ENCODE data around the gene TMEM120B. TPM values are rescaled to one million over a fixed set of nuclear protein-coding genes. Genes with fewer than 3 reads are reported as not detected.
"Not testable (repeated sequence)": the region's sequence is repeated elsewhere in the genome, so short reads cannot be mapped to it uniquely, and the experiment has no call there.

Gene TMEM120B
- total RNA-seq, 2 donors from 2014 or later = 7.3 to 8.8 TPM

DNA sequence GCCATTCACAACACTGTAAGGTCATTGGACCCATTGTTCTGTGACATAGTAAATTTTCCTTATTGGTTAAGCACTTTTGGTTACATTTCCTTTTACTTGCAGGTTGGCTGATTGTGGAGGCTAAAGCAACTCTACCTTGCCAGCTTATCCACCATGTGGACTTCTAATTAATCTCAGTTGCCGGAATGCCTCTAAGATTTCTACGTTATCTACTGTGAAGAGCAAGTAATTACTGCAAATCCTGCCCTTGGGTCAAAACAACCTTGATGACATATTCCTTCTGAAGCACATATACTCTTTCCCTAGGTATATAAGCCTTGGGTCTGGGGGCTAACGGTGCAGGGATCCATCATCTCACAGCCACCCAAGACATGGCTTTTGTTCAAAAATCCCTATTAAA lies 23.6 kb upstream of the TMEM120B start:
- TF ChIP-seq, protein P1, sequence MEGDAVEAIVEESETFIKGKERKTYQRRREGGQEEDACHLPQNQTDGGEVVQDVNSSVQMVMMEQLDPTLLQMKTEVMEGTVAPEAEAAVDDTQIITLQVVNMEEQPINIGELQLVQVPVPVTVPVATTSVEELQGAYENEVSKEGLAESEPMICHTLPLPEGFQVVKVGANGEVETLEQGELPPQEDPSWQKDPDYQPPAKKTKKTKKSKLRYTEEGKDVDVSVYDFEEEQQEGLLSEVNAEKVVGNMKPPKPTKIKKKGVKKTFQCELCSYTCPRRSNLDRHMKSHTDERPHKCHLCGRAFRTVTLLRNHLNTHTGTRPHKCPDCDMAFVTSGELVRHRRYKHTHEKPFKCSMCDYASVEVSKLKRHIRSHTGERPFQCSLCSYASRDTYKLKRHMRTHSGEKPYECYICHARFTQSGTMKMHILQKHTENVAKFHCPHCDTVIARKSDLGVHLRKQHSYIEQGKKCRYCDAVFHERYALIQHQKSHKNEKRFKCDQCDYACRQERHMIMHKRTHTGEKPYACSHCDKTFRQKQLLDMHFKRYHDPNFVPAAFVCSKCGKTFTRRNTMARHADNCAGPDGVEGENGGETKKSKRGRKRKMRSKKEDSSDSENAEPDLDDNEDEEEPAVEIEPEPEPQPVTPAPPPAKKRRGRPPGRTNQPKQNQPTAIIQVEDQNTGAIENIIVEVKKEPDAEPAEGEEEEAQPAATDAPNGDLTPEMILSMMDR (IDR thresholded peaks at IDR 0.05) = no peak
- no peaks in the 10 kb centered on the region for H3K27me3 ChIP-seq (replicated peaks; ENCODE audit: insufficient read depth)

DNA sequence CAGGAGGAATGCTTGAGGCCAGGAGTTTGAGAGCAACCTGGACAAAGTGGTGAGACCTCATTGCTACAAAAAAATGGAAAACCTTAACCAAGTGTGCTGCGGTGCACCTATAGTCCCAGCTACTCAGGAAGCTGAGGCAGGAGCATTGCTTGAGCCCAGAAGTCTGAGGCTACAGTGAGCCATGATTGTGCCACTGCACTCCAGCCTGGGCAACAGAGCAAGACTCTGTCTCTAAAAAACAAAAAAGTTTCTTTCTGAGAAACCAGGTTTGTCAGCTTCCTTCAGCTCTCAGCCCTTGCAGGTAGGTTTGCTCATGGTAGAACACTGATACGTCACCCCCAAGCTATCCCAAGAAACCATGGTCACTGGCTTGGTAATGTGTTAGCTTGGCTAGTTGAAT lies 23.1 kb upstream of the TMEM120B start:
- no peak overlapping the region for H3K27ac ChIP-seq
- ATAC-seq (ENCODE audit: insufficient number of reproducible peaks, low FRiP score, low read depth) = no peak

More for the DNA sequence above, 23.6 kb upstream of the TMEM120B start:
- ATAC-seq (ENCODE audit: insufficient number of reproducible peaks, low FRiP score, low read depth) (no peak), DNase-seq (ENCODE audit: low spot score) (no peak)
- Histone ChIP-seq H3K36me3 (no peaks in the 10 kb centered on the region), H3K27ac (no peak overlapping the region), H3K4me1 (ENCODE audit: control insufficient read depth in 1 of 2, low read depth in 2 of 2) (peaks cover 0 to 4% of the 10 kb centered on the region in 2 donors), H3K4me3 (no peak overlapping the region), H3K9me3 (no peaks in the 10 kb centered on the region)

DNA sequence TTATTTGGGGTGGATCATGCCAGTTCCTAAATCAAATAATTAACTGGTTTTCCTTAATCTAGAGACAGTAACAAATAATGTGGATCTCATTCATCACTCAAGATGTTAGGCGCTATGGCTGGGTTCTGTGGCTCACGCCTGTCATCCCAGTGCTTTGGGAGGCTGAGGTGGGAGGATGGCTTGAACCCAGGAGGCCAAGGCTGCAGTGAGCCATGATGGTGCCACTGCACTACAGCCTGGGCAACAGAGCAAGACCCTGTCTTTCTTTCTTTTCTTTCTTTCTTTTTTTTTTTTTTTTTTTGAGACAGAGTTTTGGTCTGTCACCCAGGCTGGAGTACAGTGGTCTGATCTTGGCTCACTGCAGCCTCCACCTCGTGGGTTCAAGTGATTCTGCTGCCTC lies 19.8 kb upstream of the TMEM120B start:
- not testable (repeated sequence) for DNase-seq (ENCODE audit: low spot score); H3K9me3 ChIP-seq; ATAC-seq (ENCODE audit: insufficient number of reproducible peaks, low FRiP score, low read depth)

More for the DNA sequence above, 23.1 kb upstream of the TMEM120B start:
- TF ChIP-seq, protein P1 (IDR thresholded peaks at IDR 0.05) = no peak
- no peaks in the 10 kb centered on the region for H3K9me3 ChIP-seq
- peaks cover 0 to 4% of the 10 kb centered on the region in 2 donors for H3K4me1 ChIP-seq (ENCODE audit: control insufficient read depth in 1 of 2, low read depth in 2 of 2)
- no peaks in the 10 kb centered on the region for H3K36me3 ChIP-seq
- DNase-seq (ENCODE audit: low spot score) = no peak
- H3K27me3 ChIP-seq (replicated peaks; ENCODE audit: insufficient read depth) = no peaks in the 10 kb centered on the region
- no peak overlapping the region for H3K4me3 ChIP-seq

DNA sequence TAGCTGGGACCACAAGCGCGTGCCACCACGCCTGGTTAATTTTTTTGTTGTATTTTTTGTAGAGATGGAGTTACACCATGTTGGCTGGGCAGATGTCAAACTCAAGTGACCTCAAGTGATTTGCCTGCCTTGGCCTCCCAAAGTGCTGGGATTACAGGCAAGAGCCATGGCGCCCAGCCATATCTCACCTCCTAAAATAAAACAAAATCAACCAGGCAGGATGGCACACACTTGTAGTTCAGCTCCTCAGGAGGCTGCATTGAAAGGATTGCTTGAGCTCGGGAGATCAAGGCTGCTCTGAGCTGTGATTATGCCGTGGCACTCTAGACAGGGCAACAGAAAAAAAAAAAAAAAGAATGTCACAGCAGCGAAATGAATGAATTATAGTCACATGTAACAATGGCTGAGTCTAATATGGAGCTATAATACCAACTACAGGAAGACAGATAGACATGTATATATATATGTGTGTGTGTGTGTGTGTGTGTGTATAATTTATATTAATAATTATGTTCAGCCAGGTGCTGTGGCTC lies 19.3 kb upstream of the TMEM120B start:
- H3K27ac ChIP-seq = no peak overlapping the region
- DNase-seq (ENCODE audit: low spot score) (no peak), ATAC-seq (ENCODE audit: insufficient number of reproducible peaks, low FRiP score, low read depth) (no peak)

More for the DNA sequence above, 19.8 kb upstream of the TMEM120B start:
- not testable (repeated sequence) for H3K4me3 ChIP-seq; H3K36me3 ChIP-seq; H3K4me1 ChIP-seq (ENCODE audit: control insufficient read depth in 1 of 2, low read depth in 2 of 2); H3K27ac ChIP-seq; H3K27me3 ChIP-seq (replicated peaks; ENCODE audit: insufficient read depth)

DNA sequence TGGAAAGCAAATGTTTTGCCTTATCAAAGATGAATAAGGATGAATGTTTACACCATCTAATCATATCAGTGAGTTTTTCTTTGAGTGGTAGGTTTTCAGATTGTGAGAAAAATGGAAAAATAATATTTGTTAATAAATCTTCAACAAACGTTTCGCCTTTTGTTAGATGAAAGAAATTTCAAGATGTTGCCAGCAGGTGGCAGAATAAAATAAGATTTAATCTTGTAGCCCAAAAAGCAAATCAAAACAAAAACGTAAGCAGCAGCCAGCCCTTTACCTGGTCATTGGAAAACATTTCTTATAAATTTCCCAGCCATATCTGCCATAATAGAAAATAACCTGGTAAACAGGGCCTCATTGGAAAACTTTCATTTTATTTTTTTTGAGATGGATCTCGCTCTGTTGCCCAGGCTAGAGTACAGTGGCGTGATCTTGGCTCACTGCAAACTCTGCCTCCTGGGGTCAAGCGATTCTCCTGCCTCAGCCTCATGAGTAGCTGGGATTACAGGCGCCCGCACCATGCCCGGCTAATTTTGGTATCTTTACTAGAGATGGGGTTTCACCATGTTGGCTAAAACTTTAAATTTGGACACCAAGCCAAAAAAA lies 15.4 kb upstream of the TMEM120B start:
- H3K27me3 ChIP-seq (replicated peaks; ENCODE audit: insufficient read depth) = no peaks in the 10 kb centered on the region
- TF ChIP-seq, protein P1 (IDR thresholded peaks at IDR 0.05) = peak; percentile 62
- no peak for ATAC-seq (ENCODE audit: insufficient number of reproducible peaks, low FRiP score, low read depth)

More for the DNA sequence above, 19.3 kb upstream of the TMEM120B start:
- H3K4me1 ChIP-seq (ENCODE audit: control insufficient read depth in 1 of 2, low read depth in 2 of 2) = no peaks in the 10 kb centered on the region
- H3K9me3 ChIP-seq = no peaks in the 10 kb centered on the region
- H3K4me3 ChIP-seq = no peak overlapping the region
- no peaks in the 10 kb centered on the region for H3K27me3 ChIP-seq (replicated peaks; ENCODE audit: insufficient read depth)
- TF ChIP-seq, protein P1 (IDR thresholded peaks at IDR 0.05) = no peak
- H3K36me3 ChIP-seq = no peaks in the 10 kb centered on the region

GRCh38 chr12:121697861-121698260 lies 14.7 kb upstream of the TMEM120B start:
- H3K4me1 ChIP-seq (ENCODE audit: control insufficient read depth in 1 of 2, low read depth in 2 of 2) = peaks cover 0 to 18% of the 10 kb centered on the region in 2 donors
- DNase-seq (ENCODE audit: low spot score); H3K4me3 ChIP-seq; ATAC-seq (ENCODE audit: insufficient number of reproducible peaks, low FRiP score, low read depth); H3K27ac ChIP-seq; H3K9me3 ChIP-seq; H3K36me3 ChIP-seq; H3K27me3 ChIP-seq (replicated peaks; ENCODE audit: insufficient read depth): not testable (repeated sequence)

More for the DNA sequence above, 15.4 kb upstream of the TMEM120B start:
- H3K9me3 ChIP-seq = no peaks in the 10 kb centered on the region
- no peak overlapping the region for H3K27ac ChIP-seq
- no peak overlapping the region for H3K4me3 ChIP-seq
- H3K36me3 ChIP-seq = no peaks in the 10 kb centered on the region
- peaks cover 0 to 11% of the 10 kb centered on the region in 2 donors for H3K4me1 ChIP-seq (ENCODE audit: control insufficient read depth in 1 of 2, low read depth in 2 of 2)
- DNase-seq (ENCODE audit: low spot score) = no peak

All from thoracic aorta (tissue), 2 donors.